HepG2 (cell line): ENCODE results near the gene AP3B1. TPM values are rescaled to one million over a fixed set of nuclear protein-coding genes. Genes with fewer than 3 reads are reported as not detected.

ENCODE experiments used
- ARNT ChIP-seq: fragments of 450-650 bp; IDR thresholded peaks from 2 replicates; pipeline ENCODE4 v1.6.1; 2017
- CSRNP2 ChIP-seq: sonication (generic); formaldehyde crosslinking; conservative IDR thresholded peaks from 2 replicates; pipeline ENCODE4 v1.8.0; 2022; ENCODE audit warnings: low read depth, missing genetic modification reagents
- HCFC1 ChIP-seq: fragments of 150-350 bp; IDR thresholded peaks from 2 replicates; pipeline ENCODE4 v1.6.1; 2014; ENCODE audit warnings: low read depth, low read length
- HHEX ChIP-seq: IDR thresholded peaks from 2 replicates; pipeline ENCODE4 v1.6.1; 2016; ENCODE audit warnings: control low read depth
- KLF9 ChIP-seq: IDR thresholded peaks from 2 replicates; pipeline ENCODE4 v1.6.1; 2016; ENCODE audit warnings: low read depth
- REPIN1 ChIP-seq: sonication (generic); formaldehyde crosslinking; IDR thresholded peaks from 2 replicates; pipeline ENCODE4 v1.8.0; 2022; ENCODE audit warnings: missing genetic modification reagents, low read depth, mild to moderate bottlenecking, borderline replicate concordance
- SALL2 ChIP-seq: sonication (generic); formaldehyde crosslinking; IDR thresholded peaks from 2 replicates; pipeline ENCODE4 v1.8.1; 2023; ENCODE audit warnings: mild to moderate bottlenecking, missing genetic modification reagents, inconsistent platforms
- SUZ12 ChIP-seq: fragments of 150-350 bp; IDR thresholded peaks from 2 replicates; pipeline ENCODE4 v1.6.1; 2014; ENCODE audit warnings: low read depth, low read length
- THYN1 ChIP-seq: sonication (generic); formaldehyde crosslinking; IDR thresholded peaks from 2 replicates; pipeline ENCODE4 v1.8.1; 2023; ENCODE audit warnings: low read depth, mild to moderate bottlenecking, moderate library complexity, missing genetic modification reagents, borderline replicate concordance
- ZBTB37 ChIP-seq: sonication (generic); formaldehyde crosslinking; IDR thresholded peaks from 2 replicates; pipeline ENCODE4 v1.4.0; 2020; ENCODE audit warnings: mild to moderate bottlenecking, missing genetic modification reagents
- ZBTB38 ChIP-seq: sonication (generic); formaldehyde crosslinking; IDR thresholded peaks from 2 replicates; pipeline ENCODE4 v1.5.1; 2020; ENCODE audit warnings: mild to moderate bottlenecking, missing genetic modification reagents
- ZFP41 ChIP-seq: sonication (generic); formaldehyde crosslinking; IDR thresholded peaks from 2 replicates; pipeline ENCODE4 v1.4.0; 2020; ENCODE audit warnings: mild to moderate bottlenecking, missing genetic modification reagents, borderline replicate concordance
- ZFX ChIP-seq: sonication (generic); formaldehyde crosslinking; IDR thresholded peaks from 2 replicates; pipeline ENCODE4 v1.4.0; 2020; ENCODE audit warnings: mild to moderate bottlenecking, low read depth, missing genetic modification reagents, moderate library complexity
- ZNF263 ChIP-seq: sonication (generic); formaldehyde crosslinking; IDR thresholded peaks from 2 replicates; pipeline ENCODE4 v1.4.0; 2020; ENCODE audit warnings: missing genetic modification reagents
- ZNF431 ChIP-seq: sonication (generic); formaldehyde crosslinking; IDR thresholded peaks from 2 replicates; pipeline ENCODE4 v1.9.0; 2022; ENCODE audit warnings: missing genetic modification reagents, low read depth, mild to moderate bottlenecking, borderline replicate concordance
- ZNF569 ChIP-seq: sonication (generic); formaldehyde crosslinking; IDR thresholded peaks from 2 replicates; pipeline ENCODE4 v1.5.0; 2020; ENCODE audit warnings: mild to moderate bottlenecking, missing genetic modification reagents, moderate library complexity, borderline replicate concordance
- ZNF687 ChIP-seq: sonication (generic); formaldehyde crosslinking; IDR thresholded peaks from 2 replicates; pipeline ENCODE4 v1.5.1; 2020; ENCODE audit warnings: mild to moderate bottlenecking, missing genetic modification reagents, moderate library complexity
- ZNF768 ChIP-seq: sonication (generic); formaldehyde crosslinking; IDR thresholded peaks from 2 replicates; pipeline ENCODE4 v1.4.0; 2020; ENCODE audit warnings: missing genetic modification reagents
- ZNF770 ChIP-seq: sonication (generic); formaldehyde crosslinking; IDR thresholded peaks from 2 replicates; pipeline ENCODE4 v1.5.0; 2020; ENCODE audit warnings: mild to moderate bottlenecking, missing genetic modification reagents
- ZNF780A ChIP-seq: sonication (generic); formaldehyde crosslinking; IDR thresholded peaks from 2 replicates; pipeline ENCODE4 v1.8.0; 2022; ENCODE audit warnings: mild to moderate bottlenecking, missing genetic modification reagents, moderate library complexity
- ZNF792 ChIP-seq: IDR thresholded peaks from 2 replicates; pipeline ENCODE4 v1.6.1; 2016
- polyA plus RNA-seq, 8 experiments: library from polyadenylated mRNA; depleted of rRNA in 3 of 8; stranded (reverse) in 7 of 8; unstranded in 1 of 8; fragments of >200 nt; fragmentation: Illumina TruSeq in 4 of 8; extraction: Trizol in 4 of 8; gene quantifications; 2 replicates each; pipeline versions ENCODE4 v1.2.1 to v1.2.3, GENCODE V29; 2011 to 2016; ENCODE audit warnings: low read depth in 4 of 8, missing spikeins in 1 of 8, mixed read lengths in 1 of 8; ENCODE audit not compliant: insufficient read depth in 1 of 8
- total RNA-seq, 5 experiments: library from RNA; depleted of rRNA; stranded (reverse); fragments of >200 nt; fragmentation: Illumina TruSeq; extraction: Trizol; gene quantifications; 2 replicates each; pipeline ENCODE4 v1.2.3, GENCODE V29; 2016; ENCODE audit warnings: low read depth in 1 of 5
- TF ChIP-seq, protein P1 (sequence below): IDR thresholded peaks from 2 replicates; pipeline ENCODE4 v1.6.1; 2016; ENCODE audit warnings: low read depth

Gene AP3B1
- total and polyA plus RNA-seq, 2 of the 13 experiments (the other 11 are each of a cell fraction or from before 2014, with no cell fraction given) = 37.7 to 51.2 TPM

DNA sequence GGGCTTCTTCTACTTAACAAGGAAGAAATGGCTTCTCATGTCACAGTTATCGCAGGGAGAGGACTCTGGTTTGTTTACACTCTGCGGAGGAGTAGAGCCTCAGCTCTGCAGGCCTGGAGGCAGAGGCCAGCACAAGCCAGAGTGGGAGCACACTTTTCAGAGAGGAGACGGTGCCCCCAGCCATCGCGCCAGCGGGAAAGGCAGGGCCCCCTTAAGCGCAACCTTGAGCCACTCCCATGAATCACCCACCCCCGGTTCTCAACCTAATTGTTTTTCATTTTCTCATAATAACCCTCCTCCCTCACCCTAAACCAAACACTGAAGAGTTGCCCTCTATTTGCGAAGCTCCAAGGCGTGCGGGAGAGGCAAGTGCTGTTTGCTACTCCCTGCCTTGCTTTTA is 309.9 kb downstream of the AP3B1 start (continued):
- 0 out of 2 replicates have a peak, but pooled peaks have one; percentile 32 for TF ChIP-seq ZNF770
- no peak for TF ChIP-seq REPIN1 (CRISPR knock-in tag)
- TF ChIP-seq ZBTB37 (CRISPR knock-in tag) = no peak
- TF ChIP-seq ZNF792 (CRISPR knock-in tag) = no peak
- no peak for TF ChIP-seq THYN1 (CRISPR knock-in tag)
- TF ChIP-seq ZNF431 (CRISPR knock-in tag) = no peak
- TF ChIP-seq ZNF780A (CRISPR knock-in tag) = no peak
- no peak for TF ChIP-seq CSRNP2
- TF ChIP-seq ZNF569 (CRISPR knock-in tag) = no peak
- TF ChIP-seq ZNF768 (CRISPR knock-in tag) = no peak
- TF ChIP-seq HHEX (CRISPR knock-in tag) = no peak
- TF ChIP-seq KLF9 (CRISPR knock-in tag) = no peak
- TF ChIP-seq, protein P1, sequence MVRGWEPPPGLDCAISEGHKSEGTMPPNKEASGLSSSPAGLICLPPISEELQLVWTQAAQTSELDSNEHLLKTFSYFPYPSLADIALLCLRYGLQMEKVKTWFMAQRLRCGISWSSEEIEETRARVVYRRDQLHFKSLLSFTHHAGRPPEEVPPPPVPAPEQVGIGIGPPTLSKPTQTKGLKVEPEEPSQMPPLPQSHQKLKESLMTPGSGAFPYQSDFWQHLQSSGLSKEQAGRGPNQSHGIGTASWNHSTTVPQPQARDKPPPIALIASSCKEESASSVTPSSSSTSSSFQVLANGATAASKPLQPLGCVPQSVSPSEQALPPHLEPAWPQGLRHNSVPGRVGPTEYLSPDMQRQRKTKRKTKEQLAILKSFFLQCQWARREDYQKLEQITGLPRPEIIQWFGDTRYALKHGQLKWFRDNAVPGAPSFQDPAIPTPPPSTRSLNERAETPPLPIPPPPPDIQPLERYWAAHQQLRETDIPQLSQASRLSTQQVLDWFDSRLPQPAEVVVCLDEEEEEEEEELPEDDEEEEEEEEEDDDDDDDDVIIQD = no peak
- TF ChIP-seq SUZ12 = no peak
- peak; percentile 34 for TF ChIP-seq ZNF687
- no peak for TF ChIP-seq ZFP41 (CRISPR knock-in tag)
- no peak for TF ChIP-seq SALL2 (CRISPR knock-in tag)
- peak; percentile 93 for TF ChIP-seq ZNF263 (CRISPR knock-in tag)
- no peak for TF ChIP-seq ARNT
- peak; percentile 39; the same call in 1 of the 2 replicates for TF ChIP-seq ZFX (CRISPR knock-in tag)
- TF ChIP-seq ZBTB38 (CRISPR knock-in tag) = no peak
- no peak for TF ChIP-seq HCFC1
